Heart left ventricle (tissue), 16 donors: ENCODE data around the gene CCDC152. TPM values are rescaled to one million over a fixed set of nuclear protein-coding genes. Genes with fewer than 3 reads are reported as not detected.
"Not testable (repeated sequence)": the region's sequence is repeated elsewhere in the genome, so short reads cannot be mapped to it uniquely, and the experiment has no call there.

ENCODE experiments used
- ATAC-seq, 4 donors: fragments of 200-7000 bp; cut with Tn5 transposase; one replicate each; pipeline ENCODE4 v1.9.1; 2020 to 2022; ENCODE audit warnings: moderate library complexity in 4 of 4, mild to moderate bottlenecking in 3 of 4, moderate number of reproducible peaks in 1 of 4
- DNase-seq, 5 donors: peaks; one replicate each; pipeline ENCODE4 v3.0.0-alpha.2; 2020
- H3K27ac ChIP-seq, 12 donors: fragments of 200-600 bp; sonication (generic) in 4 of 12; one replicate each; pipeline versions ENCODE4 v1.5.0 to v1.8.0; 2016 to 2022; ENCODE audit warnings: mild to moderate bottlenecking in 2 of 12
- H3K27me3 ChIP-seq, 9 donors: fragments of 200-600 bp; sonication (generic) in 2 of 9; one replicate each; pipeline versions ENCODE4 v1.5.1 to v1.8.0; 2016 to 2022; ENCODE audit warnings: mild to moderate bottlenecking in 3 of 9
- H3K36me3 ChIP-seq, 9 donors: fragments of 200-600 bp; sonication (generic) in 2 of 9; one replicate each; pipeline versions ENCODE4 v1.5.0 to v1.8.0; 2018 to 2022; ENCODE audit warnings: mild to moderate bottlenecking in 2 of 9
- H3K4me1 ChIP-seq, 12 donors: fragments of 200-600 bp; sonication (generic) in 4 of 12; one replicate each; pipeline versions ENCODE4 v1.5.0 to v1.8.0; 2016 to 2022; ENCODE audit warnings: mild to moderate bottlenecking in 3 of 12
- H3K4me3 ChIP-seq, 12 donors: fragments of 200-600 bp; sonication (generic) in 4 of 12; one replicate each; pipeline versions ENCODE4 v1.5.0 to v1.8.0; 2017 to 2022; ENCODE audit warnings: mild to moderate bottlenecking in 9 of 12, moderate library complexity in 4 of 12
- H3K9me3 ChIP-seq, 12 donors: fragments of 200-600 bp; sonication (generic) in 4 of 12; one replicate each; pipeline versions ENCODE4 v1.5.0 to v1.8.0; 2016 to 2022; ENCODE audit warnings: mild to moderate bottlenecking in 1 of 12
- POLR2A ChIP-seq, 2 donors: fragments of 450-650 bp; IDR thresholded peaks; one replicate each; pipeline ENCODE4 v1.6.1; 2017; ENCODE audit warnings: antibody characterized with exemption in 2 of 2, mild to moderate bottlenecking in 2 of 2, moderate library complexity in 2 of 2
- WGBS, 4 donors: extraction: QIAGEN DNeasy Blood & Tissue Kit in 2 of 4; methylation state at CpG; one replicate each; pipeline versions ENCODE4 v1.1.5 to v1.1.7; 2013 to 2018; 5-methylcytosine and 5-hydroxymethylcytosine counted together
- intact Hi-C, 10 donors: fragments of 100-400 bp; cut with DNase I; formaldehyde crosslinking; loops; one replicate each; pipeline versions ENCODE4 v1.11.1 to v1.14.2; 2022
- polyA plus RNA-seq, 2 donors: library from polyadenylated mRNA; stranded (reverse); fragments of 200-250 nt; gene quantifications; one replicate each; pipeline ENCODE4 v1.2.3, GENCODE V29; 2013
- total RNA-seq, 9 donors: library from RNA; depleted of rRNA in 2 of 9; stranded (reverse); fragments of >200 nt in 2 of 9; fragmentation: NEBNext Ultra II Directional in 3 of 9; extraction: Animal tissue kit (Norgen Biotek cat#: 25700) in 3 of 9; gene quantifications; one replicate each; pipeline versions ENCODE4 v1.1.0 to v1.2.4, GENCODE V29; 2016 to 2023
- TF ChIP-seq, protein P1 (sequence below), 12 donors: fragments of 200-600 bp; sonication (generic) in 4 of 12; IDR thresholded peaks; one replicate each; pipeline versions ENCODE4 v1.5.0 to v1.8.0; 2018 to 2022; ENCODE audit warnings: antibody characterized with exemption in 12 of 12, mild to moderate bottlenecking in 5 of 12
- donor health status: ischemic (EF 13 %, LVEDD 7.1; RV severe dilation, severe dysfunction).
- donor health status: healthy with polysubstance abuse.
- donor health status: DM: no; HTN: yes; CAD: no.
- donor health status: DM: no; HTN: no; CAD: no.
- donor health status: ischemic (EF 25% LVEDD 6.9; RV normal size, moderate dysfunction).
- donor health status: ischemic (EF 25% LVEDD 5.7; RV mildly dilated, moderate dysfunction).
- donor health status: healthy.
- donor health status: DM: yes; HTN: yes; CAD: no.
- donor health status: ischemic (EF 35%, LVEDD 5.7; RV mildly dilated, moderate dysfunction).
- donor health status: nonischemic (EF 11% LVEDD 7.7; RV severe dilation, severe dysfunction).
- donor health status: DM: yes; HTN: yes; CAD: no.
- donor health status: PGD.
- donor health status: ischemic (EF 29% LVEDD 5.4; RV normal size, mild dysfunction).
- donor health status: nonischemic (EF 23%, LVEDD 6.1; RV moderate dilation, normal function).

The CCDC152 gene
- total and polyA plus RNA-seq, 11 donors = 0.32 to 3.2 (median 0.86) TPM

DNA sequence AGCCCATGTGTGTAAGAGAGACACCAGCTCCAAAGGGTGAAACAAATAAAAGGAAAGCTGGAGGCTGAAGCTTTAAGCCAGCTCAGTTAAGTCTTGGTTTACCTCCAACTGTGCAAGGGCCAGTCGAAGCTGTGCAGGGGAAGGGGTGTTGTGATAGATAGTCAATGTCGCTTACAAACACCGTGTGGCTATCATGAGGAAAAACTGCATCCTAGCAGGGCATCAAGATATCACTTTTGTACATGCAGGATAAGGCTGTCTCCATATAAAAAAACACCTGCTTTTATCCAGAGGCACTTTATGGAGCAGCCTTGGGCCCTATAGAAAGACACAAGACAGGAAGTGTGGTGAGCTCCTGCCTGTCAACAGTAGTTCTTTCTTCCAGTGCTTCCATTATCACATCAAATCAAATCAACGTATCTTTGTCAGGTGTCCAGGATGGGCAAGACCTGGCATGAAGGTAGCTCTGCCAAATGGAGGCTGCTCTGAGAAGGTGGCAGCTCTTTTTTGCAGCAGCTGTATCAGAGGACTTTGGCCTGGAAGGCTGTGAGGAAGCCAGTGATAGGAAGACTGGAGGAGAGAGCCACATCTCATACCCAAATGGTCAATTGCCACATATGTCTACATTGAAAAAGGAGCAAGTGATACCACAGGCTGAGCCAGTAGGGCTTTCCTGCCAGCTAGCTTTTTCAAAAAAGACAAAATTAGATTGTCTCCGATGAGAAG, 84.4 kb downstream of the CCDC152 start:
- Histone ChIP-seq H3K4me3 (no peak overlapping the region), H3K36me3 (no peaks in the 10 kb centered on the region), H3K27me3 (no peaks in the 10 kb centered on the region), H3K9me3 (no peaks in the 10 kb centered on the region), H3K4me1 (peaks cover 0 to 37% (median 26%) of the 10 kb centered on the region in 12 donors), H3K27ac (peak overlapping the region in 10 of 12 donors; percentile 10 to 77 (median 44))
- ATAC-seq (peak in 2 of 4 donors; percentile 10 to 21), DNase-seq (no peak)
- TF ChIP-seq POLR2A (IDR thresholded peaks at IDR 0.05) = no peak
- TF ChIP-seq, protein P1, sequence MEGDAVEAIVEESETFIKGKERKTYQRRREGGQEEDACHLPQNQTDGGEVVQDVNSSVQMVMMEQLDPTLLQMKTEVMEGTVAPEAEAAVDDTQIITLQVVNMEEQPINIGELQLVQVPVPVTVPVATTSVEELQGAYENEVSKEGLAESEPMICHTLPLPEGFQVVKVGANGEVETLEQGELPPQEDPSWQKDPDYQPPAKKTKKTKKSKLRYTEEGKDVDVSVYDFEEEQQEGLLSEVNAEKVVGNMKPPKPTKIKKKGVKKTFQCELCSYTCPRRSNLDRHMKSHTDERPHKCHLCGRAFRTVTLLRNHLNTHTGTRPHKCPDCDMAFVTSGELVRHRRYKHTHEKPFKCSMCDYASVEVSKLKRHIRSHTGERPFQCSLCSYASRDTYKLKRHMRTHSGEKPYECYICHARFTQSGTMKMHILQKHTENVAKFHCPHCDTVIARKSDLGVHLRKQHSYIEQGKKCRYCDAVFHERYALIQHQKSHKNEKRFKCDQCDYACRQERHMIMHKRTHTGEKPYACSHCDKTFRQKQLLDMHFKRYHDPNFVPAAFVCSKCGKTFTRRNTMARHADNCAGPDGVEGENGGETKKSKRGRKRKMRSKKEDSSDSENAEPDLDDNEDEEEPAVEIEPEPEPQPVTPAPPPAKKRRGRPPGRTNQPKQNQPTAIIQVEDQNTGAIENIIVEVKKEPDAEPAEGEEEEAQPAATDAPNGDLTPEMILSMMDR (IDR thresholded peaks at IDR 0.05) = no peak
- intact Hi-C loops = no loop called here
- 67 to 76% (median 75%) methylated on average over 5 of the region's 5 CpGs for WGBS, 4 donors

DNA sequence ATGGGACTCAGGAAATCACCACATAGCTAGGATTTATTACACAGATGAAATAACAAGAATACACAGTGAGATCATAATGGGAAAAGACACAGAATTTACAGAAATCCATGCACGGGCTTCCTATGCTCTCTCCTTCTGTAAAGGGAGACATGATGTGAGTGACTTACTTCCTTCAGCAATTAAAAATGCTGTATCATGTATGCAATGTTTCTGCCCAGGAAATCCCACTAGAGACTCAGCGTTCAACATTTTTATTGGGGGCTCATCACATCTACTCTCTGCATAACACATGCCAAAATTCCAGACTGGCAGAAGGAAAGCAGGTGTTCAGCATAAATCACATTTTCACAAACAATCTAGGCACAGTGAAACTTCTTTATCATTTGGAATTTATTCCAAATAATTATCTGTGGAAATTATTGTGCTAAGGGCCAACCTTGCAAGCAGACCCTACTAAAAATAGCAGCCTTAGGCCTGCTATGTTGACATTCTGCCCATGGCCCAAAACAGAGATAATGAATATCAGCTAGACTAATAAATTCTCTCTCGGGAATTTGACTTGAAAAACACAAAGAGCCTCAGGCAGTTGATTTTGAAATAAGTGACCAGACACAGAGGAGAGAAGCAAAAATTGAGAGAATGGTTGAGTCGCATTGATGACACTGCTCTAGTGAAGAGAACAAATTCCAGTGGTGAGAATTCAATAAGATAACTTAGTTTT, 86.5 kb downstream of the CCDC152 start:
- no peaks in the 10 kb centered on the region for H3K36me3 ChIP-seq
- intact Hi-C loops = no loop called here
- 27 to 47% (median 44%) methylated on average over 4 of the region's 4 CpGs for WGBS, 4 donors
- H3K4me1 ChIP-seq = peaks cover 0 to 37% (median 26%) of the 10 kb centered on the region in 12 donors
- H3K4me3 ChIP-seq = peak overlapping the region in 1 of 12 donors; percentile 10
- H3K27ac ChIP-seq = peak overlapping the region in 11 of 12 donors; percentile 17 to 83 (median 49)
- H3K27me3 ChIP-seq = no peaks in the 10 kb centered on the region
- TF ChIP-seq, protein P1 (IDR thresholded peaks at IDR 0.05) = no peak
- TF ChIP-seq POLR2A (IDR thresholded peaks at IDR 0.05) = no peak
- ATAC-seq = peak; percentile 38 to 68 (median 56)
- no peaks in the 10 kb centered on the region for H3K9me3 ChIP-seq
- no peak for DNase-seq

DNA sequence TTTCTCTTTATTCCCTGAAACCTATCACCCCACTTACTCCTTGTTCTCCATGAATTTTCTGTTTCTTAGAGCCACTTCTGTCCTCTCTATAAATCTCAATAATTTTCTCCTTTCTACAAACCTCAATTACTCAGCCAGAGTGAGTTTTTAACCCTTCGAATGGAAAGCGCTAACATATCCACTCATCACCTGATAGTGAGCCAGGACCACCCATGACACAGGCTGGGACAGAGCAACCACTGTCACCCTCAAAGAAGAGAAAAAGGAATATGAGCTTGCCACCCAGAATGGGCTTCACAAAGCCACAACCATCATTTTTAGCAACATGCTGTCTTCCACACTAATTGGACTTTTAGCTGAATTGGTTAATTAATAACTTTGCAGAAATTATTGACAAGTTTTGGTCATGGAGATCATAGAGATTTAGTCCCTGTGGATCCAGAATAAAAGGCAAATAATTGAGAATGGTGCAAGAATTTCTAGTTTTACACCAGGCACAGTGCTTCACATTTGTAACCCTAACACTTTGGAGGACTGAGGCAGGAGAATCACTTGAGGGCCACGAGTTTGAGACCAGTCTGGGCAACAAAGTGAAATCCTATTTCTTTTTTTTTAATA, 87.2 kb downstream of the CCDC152 start:
- intact Hi-C loops = no loop called here
- DNase-seq (no peak), ATAC-seq (no peak)
- Histone ChIP-seq H3K9me3 (no peaks in the 10 kb centered on the region), H3K4me3 (no peak overlapping the region), H3K27ac (peak overlapping the region in 10 of 12 donors; percentile 17 to 83 (median 50)), H3K4me1 (peaks cover 0 to 37% (median 26%) of the 10 kb centered on the region in 12 donors), H3K36me3 (no peaks in the 10 kb centered on the region), H3K27me3 (no peaks in the 10 kb centered on the region)
- 69 to 76% (median 73%) methylated on average over 3 of the region's 3 CpGs for WGBS, 4 donors
- TF ChIP-seq, protein P1 (IDR thresholded peaks at IDR 0.05) = no peak
- TF ChIP-seq POLR2A (IDR thresholded peaks at IDR 0.05) = no peak

DNA sequence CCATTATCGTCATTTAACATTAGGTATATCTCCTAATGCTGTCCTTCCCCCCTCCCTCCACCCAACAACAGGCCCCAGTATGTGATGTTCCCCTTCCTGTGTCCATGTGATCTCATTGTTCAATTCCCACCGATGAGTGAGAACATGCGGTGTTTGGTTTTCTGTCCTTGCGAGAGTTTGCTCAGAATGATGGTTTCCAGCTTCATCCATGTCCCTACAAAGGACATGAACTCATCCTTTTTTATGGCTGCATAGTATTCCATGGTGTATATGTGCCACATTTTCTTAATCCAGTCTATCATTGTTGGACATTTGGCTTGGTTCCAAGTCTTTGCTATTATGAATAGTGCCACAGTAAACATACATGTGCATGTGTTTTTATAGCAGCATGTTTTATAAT, 87.8 kb downstream of the CCDC152 start:
- H3K36me3 ChIP-seq, H3K27ac ChIP-seq, intact Hi-C loops, H3K4me3 ChIP-seq, DNase-seq, H3K9me3 ChIP-seq, ATAC-seq, H3K27me3 ChIP-seq: not testable (repeated sequence)
- 96 to 98% (median 98%) methylated on average over 4 of the region's 4 CpGs for WGBS, 4 donors
- peaks cover 0 to 37% (median 26%) of the 10 kb centered on the region in 12 donors for H3K4me1 ChIP-seq
